HUDEP-2 (cell line): ENCODE results near the gene ZNF296.
A peak's percentile ranks its signal among the peaks of the same experiment; 100 is the strongest.

Source experiments
- DNase-seq, 76 experiments: peaks; one replicate each; lab custom pipeline; 2025; ENCODE audit not compliant: unreplicated experiment in 76 of 76; lab: John Stamatoyannopoulos, UW

The ZNF296 gene

DNA sequence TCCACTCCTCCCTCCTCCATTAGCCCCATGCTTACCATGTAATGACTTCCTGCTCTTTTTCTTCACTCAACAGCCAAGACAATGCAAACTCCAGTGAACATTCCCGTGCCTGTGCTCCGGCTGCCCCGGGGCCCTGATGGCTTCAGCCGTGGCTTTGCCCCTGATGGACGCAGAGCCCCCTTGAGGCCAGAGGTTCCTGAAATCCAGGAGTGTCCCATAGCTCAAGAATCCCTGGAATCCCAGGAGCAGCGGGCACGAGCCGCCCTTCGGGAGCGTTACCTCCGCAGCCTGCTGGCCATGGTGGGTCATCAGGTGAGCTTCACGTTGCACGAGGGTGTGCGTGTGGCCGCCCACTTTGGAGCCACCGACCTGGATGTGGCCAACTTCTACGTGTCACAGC is 13.8 kb upstream of the ZNF296 start:
- no peak for DNase-seq

DNA sequence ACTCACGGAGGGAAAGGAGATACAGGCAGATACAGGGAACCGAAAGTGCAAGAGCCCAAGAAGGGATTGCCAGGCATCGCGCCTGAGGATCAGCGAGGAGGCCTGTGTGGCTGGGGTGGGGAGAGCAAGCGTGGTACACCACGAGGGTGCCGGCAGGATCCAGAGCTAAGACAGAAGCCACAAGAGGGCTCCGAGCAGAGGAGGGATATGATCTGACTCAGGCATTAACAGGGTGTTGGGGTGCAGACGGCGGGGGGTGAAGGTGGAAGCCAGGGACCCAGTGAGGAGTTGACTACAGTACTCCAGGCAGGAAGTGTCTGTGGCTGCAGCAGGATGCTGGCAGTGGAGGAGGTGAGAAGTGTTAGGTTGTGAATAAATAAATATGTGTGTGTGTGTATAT is 11.3 kb upstream of the ZNF296 start:
- DNase-seq: no peak

DNA sequence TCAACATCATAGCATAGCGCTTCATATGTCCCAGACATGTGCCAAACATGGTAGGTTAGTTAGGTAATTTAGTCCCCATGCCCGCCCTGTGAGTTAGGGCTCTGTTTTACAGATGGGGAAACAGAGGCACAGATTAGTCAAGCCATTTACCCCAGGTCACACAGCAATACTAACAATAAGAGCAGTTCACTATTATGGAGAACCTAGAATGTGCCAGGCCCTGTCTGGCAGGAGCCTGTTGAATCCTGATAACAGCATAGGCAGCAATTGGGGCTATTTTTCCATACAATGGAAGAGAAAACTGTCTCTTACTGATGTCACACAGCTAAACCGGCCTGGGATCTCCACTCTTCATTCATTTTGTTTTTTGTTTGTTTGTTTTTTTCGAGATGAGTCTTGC is 10.2 kb upstream of the ZNF296 start:
- DNase-seq: peak in 5 of 76 experiments; percentile 19 to 37 (median 27)

DNA sequence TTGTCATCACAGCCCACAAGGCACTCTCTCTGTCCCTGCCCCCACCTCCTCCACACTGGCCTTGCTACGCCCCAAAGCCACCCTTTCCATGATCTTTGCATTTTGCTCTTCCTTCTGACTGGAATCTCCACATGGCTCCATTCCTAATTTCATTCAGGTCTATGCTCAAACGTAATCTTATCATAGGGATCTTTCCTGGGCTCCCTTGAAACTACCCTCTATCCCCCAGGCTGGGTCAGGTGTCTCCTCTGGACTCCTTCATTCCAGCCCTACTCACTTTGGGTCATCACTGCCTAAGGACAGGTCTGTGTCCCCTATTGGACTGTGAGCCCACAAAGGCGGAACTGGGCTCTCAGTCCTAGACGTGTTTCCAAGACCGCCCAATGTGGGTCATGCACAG is 5.9 kb upstream of the ZNF296 start:
- DNase-seq: no peak

DNA sequence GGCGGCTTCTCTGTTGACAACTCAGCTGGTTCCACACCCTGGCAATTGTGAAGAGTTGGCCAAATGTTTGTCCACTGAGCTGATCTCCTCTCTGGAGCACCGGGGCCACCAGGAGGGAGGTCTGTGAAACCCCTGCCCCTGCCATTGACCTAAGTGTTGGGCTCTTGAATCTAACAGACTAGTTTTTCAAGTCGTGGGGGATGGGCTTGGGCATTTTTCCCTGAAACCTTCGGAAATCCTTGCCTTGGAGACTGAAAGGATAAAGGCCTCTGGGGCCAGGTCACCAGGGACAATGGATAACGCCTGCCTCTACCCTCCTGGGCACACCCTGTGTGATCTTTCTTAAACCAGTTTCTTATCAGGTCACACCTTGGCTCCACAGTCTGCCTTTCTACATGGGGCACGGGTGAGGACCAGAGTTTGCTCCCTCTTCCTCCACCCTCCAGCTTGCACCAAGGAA is 3.7 kb upstream of the ZNF296 start:
- DNase-seq: peak in 62 of 76 experiments; percentile 16 to 76 (median 44)

DNA sequence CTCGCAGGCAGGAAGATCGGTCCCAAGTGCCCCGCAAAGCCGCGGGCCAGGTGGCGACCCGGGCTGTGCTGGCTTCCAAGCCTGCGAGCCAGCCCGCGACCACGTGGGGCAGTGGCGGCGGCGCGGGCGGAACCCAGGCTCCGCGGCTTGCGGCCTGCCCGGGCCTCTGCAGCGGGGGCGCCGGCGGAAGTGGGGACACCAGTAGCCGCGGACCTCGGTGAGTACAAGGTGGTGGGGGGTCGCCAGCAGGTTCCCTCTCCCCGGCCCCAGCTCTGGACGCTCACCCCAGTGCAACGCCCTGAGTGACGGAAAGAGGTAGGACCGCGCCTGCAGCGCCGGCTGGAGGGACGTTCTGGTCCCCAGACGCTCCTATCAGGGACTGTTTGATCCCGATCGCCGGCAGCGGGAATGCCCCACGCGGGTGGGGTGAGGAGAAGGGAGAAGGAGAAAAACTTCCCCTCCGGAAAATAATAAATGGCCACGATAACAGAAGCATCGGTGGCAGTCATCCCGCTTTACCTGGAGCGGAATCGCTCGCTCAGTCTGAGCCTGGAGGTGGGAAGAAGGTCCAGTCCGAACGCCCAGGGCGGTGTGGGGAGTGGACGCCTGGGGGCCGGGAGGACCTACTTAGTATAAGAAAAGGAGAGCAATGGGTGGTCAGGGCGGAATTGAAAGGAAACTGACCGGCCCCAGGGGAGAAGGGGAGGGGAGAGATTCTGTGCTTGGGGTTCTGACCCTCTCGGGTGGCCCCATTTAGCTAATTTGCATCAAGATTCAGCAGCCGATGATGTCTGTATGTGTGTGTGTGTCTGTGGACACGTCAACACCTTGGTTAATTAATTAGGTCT is 3.0 kb upstream of the ZNF296 start, which contains the start of gene GEMIN7:
TSS of gene GEMIN7 (plus strand) at position 198 of the 848 bp plus-strand sequence. CDS start 10,855 bp downstream, outside the sequence.
- DNase-seq: peak in 71 of 76 experiments; percentile 19 to 97 (median 77)

DNA sequence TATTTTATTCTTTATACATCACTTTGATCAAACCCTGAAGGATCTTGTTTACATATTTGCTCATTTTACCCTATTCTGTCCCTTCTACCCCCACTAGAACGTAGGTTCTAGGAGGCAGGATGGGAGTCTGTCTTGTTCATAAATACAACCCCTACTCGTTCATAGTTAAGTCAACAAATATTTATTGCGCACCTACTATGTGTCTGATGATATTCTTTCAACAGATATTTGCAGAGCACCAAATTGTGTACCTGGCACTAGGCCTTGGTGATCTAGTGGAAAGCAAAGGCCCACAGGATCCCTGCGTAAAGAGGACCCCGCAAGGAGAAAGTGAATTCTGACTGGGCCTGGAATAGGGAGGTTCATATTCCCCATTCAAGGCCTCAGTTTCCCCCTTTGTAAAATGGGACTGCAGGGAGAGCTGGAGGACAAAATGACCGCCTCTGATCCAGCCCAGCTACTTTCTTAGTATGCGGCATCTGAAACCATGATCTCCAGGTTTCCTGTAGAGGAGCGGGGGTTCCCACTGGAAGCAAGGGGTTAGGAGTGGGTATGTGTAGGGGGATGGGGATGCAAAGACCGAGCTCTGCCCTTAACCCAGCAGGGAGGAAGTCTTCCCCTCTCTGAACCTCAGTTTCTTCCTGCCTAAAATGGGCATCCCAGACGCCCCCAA is 2.2 kb upstream of the ZNF296 start:
- no peak for DNase-seq

DNA sequence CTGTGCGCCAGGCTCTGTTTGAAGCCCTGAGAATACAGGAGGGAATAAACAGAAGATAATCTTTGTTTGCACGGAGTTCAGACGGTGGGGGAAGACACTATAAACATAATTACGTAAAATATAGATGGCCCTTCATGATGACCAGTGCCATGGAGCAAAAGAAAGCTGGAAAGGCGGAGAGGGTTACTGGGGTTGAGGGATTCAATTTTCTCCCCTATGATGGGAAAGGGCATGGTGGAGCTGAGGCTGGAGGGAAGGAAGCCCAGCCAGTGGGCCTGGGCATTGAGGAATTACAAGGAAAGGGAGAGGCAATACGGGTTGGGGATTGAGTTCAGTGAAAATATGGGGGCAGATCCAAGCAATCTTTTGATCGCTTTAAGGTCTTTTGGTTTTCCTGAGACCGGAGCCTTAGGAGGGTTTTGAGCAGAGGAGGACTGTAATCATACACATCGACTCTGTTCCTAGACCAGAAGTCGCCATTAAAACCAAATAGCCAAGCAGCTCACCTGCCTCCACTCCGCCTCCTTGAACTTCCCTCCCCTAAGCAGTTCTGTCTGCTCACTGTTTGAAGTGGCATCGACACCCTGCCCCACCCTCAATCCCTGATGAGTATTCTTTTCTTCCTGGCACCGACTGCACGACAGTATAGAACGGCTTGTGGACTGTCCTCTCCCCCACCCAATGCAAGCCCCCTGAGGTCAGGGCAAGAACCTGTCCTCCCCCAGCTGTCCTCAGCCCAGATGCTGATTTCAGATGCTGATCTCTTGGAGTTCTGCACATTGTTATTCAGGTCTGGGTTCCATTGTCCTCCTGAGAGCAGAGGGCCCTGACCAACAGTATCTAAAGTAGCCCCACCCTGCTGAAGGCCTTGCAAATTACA is 813 bp upstream of the ZNF296 start:
- peak in 6 of 76 experiments; percentile 12 to 29 (median 20) for DNase-seq

DNA sequence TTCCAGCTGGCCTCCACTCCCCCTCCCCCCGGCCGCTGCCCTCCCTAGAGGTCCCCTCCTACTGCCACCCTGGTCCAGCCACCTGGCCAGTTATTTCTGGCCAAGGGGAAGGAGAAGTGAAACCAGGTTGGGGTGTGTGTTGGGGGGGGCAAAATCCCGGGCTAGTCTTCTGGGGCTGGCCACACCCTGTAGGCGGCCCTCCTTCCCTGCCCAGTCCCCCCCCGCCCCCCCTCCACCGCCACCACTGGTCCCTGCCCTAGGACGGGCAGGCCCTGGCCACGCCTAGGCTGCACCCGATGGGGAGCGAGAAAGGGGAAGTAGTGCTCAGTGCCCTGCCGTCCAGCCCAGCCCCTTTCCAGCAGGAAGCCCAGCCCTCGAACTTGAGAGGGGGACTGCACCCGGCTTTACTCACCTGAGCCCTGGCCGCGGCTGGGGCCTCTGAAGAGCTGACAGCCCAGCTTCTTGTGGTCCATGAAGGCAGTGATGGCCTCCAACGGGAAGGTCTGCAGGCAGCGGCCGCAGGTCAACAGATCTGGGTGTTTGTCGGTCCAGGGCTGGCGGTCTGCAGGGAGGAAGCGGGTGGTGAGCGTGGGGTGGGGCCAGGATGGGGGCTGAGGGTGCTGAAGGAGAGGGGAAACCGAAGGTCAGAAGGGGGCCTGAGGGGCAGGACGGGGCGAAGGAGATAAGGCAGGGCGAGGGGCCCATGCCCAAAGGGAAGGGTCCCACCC is 813 bp downstream of the ZNF296 start:
- DNase-seq: peak in 75 of 76 experiments; percentile 47 to 97 (median 88)

DNA sequence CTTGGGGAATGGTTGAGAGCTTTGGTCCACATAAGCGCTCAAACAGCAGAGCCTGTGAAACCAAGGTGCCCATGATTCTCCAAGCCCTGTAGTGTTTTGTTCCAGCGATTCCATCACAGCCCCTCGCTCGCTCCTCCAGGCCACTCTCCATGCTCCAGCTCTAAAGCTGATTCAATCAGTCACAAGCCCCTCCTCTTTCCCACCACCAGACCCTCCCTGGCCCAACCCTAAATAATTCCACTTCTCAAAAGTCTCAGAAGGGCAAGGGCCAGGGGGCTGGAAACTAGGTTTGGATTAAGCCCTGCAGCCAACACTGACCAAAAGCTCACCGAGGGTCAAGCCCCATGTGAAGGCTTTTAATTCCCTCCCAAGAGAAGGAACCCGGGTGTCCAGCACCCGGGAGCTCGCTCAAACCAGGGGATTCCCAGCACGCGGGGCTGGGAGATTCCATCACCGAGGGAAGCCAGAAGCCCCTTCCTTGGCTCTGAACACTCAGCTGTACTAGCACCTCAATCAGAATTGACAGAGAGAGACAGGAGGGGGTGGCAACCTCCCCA is 1.5 kb downstream of the ZNF296 start:
- no peak for DNase-seq

DNA sequence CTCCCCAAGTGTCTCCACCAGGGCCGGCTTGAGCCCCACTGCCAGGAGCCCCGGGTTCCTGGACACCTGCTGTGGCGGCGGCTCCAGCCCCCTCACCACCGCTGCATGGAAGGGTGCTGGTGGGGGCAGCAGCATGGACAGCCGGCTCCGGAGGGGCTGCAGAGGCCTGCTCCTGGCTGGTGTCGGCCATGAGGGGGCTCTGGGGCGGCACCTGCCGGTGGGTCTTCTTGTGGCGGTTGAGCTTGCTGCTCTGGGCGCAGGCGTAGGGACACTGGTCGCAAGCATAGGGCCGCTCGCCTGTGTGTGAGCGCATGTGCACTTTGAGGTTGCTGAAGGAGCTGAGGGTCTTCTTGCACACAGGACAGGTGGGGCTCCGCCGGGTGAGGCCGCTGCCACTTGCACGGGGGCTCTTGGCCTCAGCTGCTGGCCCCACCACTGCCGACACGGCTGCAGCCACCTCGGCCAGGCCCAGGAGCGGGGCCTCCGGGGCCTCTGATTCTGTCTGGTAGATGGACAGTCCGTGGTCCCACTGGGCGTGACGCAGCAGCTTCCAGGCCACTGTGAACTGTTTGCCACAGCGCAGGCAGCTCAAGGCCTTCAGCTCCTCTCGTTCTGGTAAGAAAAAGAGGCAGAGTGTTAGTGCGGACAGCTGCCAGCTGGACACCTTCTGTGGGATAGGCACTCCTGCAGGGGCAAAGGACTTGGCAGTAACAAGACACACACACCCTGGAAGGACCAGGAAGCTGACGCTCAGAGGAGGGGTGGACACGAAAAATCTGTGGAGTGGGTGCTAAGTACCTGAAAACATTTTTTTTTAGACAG is 4.1 kb downstream of the ZNF296 start:
- DNase-seq: no peak

DNA sequence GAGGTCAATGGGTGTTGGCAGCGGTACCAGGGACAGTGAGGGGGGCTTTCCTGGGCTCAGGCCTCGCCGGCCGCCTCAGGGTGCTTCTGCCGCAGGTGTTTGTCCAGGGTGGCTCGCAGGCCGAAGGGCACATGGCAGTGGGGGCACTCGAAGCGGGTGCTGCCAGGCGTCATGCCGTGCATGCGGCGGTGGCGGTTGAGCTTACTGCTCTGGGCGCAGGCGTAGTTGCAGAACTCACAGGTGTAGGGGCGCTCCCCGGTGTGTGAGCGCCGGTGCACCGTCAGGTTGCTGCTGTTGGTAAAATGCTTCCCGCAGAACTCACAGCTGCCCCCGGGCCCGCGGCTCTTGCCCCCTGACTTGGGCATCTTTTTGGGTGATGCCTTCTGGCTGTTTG is 4.7 kb downstream of the ZNF296 start:
- DNase-seq: no peak

DNA sequence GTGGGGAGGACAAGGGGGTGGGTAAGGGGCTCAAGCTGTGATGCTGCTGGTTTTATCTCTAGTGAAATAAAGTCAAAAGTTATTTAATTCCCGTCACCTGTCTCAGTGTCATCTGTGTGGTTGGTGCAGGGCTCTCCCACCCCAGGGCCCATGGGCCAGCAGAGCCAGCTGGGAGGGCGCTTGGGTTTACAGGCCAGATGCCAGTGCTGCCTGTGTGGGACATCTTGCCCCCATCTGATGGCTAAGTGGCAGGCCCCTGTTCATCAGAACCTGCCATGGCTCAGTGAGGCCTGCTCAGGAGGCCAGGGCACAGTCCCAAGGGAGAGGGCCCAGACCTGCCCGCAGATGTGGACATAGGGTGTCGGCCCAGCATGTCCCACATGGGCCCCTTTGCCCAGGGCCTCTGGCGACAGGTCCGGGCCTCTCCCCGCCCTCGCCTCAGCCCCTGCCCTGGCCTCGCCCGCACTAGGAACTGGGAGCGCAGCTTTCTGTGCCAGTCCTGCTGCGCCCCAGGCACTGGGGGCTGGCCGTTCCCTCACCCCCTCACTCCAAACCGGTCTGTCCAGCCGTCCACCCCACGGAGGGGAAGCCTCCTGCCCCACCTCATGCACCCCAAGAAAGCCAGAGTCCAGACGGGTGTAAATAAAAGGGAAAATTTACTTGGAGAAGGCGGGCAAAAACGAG is 5.3 kb downstream of the ZNF296 start:
- DNase-seq: no peak

DNA sequence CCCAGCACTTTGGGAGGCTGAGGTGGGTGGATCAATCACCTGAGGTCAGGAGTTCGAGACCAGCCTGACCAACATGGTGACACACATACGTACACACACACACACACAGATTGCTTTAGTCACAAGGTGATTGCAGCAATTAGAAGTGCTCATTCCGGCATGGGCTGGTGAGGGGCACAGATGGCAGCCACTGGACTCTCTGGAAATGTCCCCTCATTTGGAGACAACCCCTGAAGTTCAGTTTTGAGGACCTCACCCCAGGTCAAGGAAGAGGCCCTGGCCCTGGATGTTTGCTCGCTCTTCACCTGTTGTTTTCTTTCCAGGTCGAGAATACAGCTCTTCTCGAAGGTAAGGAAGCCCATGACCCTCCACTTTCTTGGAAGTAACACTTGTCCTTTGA is 6.1 kb downstream of the ZNF296 start:
- DNase-seq: no peak

DNA sequence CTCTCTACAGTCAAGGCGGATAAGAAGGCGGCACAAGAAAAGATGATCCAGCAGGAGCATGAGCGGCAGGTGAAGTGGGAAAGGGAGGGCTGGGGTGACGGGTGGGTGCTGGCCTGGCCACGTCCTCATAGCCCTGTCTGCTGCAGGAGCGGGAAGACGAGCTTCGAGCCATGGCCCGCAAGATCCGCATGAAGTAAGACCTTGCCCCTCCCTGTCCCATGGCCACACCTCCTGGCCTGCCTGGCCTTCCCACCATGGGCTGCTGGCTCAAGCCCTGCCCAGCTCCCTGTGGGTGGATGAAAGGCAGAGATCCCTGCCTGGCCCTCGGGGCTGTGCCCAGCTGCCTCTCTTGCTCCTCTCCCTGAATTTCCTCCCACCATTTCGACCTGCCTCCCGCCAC is 7.2 kb downstream of the ZNF296 start:
- DNase-seq: peak in 3 of 76 experiments; percentile 11 to 25 (median 19)

DNA sequence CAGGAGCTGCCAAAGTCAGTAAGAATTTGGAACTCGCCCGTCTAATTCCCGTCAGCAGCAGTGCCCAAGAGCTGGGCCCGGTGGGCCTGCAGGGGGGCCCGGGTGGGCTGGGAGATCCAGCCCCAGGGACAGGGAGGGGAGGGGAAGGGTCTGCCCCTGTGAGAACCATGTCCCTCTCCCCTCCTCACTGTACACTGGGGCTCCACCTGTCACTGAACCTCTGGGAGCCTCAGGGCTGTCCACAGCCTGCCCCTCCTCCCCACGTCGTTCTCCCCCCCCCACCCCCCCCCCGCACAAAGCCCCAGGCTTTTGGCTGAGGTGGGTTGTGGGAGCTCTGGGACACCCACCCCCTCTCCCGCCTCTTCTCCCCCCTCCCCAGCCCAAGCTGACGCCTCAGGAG is 8.2 kb downstream of the ZNF296 start:
- no peak for DNase-seq

DNA sequence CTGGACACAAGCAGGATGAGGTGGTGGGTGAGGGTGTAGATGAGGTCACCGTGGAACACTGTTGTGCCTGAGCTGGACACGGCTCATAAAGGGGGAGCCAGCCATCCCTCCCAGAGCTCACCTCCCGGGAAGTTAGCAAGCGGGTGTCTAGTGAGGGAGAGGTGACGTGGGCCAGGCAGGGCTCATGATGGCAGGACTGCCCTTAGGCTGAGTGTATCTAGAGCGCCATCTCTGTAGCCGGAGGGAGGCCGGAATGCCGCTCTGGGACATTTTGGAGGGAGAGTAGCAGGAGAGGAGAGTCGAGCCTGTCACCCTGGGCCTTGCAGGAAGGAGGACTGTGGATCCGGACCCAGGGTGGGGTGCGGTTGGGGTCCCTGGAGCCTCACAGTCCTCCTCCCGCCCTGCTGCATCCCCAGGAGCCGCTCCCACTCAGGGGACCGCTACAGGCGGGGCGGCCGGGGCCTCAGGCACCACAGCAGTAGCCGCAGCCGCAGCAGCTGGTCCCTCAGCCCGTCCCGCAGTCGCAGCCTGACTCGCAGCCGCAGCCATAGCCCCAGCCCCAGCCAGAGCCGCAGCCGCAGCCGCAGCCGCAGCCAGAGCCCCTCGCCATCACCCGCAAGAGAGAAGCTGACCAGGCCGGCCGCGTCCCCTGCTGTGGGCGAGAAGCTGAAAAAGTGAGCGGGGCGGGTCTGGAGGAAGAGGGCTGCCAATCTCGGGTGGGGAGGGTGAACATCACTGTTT is 9.2 kb downstream of the ZNF296 start:
- DNase-seq: no peak
